HG03095 (cell line): ENCODE measurements around the gene PODXL.

Experiments
- ATAC-seq: cut with Tn5 transposase; IDR thresholded peaks from one replicate; pipeline ENCODE4 v1.9.1; 2021; ENCODE audit warnings: moderate library complexity; ENCODE audit not compliant: unreplicated experiment

Gene PODXL

DNA sequence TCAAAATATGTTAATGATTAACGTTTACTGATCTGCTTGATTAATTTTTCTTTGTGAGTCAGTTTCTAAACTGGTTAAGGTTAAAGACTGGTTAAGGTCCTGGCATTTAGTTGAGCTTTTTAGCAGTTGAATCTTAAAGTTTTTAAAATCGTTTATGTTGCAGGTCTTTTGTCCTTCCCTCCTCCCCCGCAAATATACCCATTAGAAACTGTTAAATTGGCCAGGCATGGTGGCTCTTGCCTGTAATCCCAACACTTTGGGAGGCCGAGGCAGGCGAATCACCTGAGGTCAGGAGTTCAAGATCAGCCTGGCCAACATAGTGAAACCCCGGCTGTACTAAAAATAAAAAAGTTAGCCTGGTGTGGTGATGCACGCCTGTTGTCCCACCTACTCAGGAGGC is 100.9 kb downstream of the PODXL start:
- ATAC-seq = no peak

DNA sequence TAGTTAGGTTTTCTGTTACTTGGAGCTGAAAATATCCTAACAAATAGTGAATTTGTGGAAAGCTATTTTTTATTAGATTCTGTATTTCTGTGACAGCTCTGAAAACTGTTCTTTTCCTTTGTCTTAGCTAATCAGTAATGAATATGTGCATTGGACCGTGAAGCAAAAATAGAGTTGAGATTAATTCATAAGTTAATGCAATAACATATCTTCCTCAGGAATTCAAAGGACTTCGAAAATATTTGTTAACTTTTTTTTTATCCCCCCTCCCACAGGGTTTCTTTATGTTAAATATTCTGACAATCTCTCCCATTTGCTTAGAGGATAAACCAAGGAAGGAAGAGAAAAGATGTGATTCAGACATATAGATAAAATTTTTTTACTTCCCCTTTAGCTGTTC is 101.4 kb downstream of the PODXL start:
- ATAC-seq = no peak

DNA sequence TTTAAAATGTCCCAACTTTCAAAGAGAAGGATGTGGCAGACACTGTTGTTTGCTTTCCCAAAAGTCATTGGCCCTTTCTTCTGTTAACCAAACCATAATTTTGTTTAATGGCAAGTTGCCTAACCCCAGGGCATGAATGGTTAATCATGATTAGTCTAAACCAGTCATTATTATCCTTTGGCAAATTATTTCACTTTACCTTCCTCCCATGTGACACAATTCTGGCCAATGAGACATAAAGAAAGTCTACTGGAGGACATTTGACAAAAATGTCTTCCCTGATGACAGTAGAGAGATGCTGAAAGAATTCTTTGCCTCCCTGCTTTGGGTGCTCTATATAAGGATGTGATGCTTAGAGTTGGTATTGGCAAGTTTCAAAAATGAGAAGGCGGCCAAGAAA is 101.9 kb downstream of the PODXL start:
- no peak for ATAC-seq
